GM19438 (cell line): ENCODE measurements around the gene ARRB1.
"Not testable (repeated sequence)": the region's sequence is repeated elsewhere in the genome, so short reads cannot be mapped to it uniquely, and the experiment has no call there.

ENCODE experiments used
- ATAC-seq: cut with Tn5 transposase; IDR thresholded peaks from one replicate; pipeline ENCODE4 v1.9.1; 2021; ENCODE audit warnings: low read depth; ENCODE audit not compliant: unreplicated experiment

ARRB1 gene

DNA sequence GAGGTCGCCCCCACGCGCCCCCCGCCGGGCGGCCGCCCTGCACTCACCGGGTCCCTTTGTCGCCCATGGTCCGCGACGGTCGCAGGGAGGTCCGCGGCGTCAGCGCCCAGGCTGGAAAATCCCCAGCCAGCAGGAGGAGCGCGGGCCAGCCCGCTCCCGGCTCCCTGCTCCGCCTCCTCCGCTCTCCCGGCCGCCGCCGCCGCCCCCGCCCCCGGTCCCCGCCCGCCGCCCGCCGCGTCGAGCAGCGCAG, at the start of gene ARRB1:
Gene ARRB1, minus strand, starts transcription at position 121 of the 250 bp plus-strand sequence. Its CDS starts 54 bp downstream, at position 67.
- no peak for ATAC-seq

GRCh38 chr11:75400146-75400865, 48.8 kb upstream of the ARRB1 start:
- ATAC-seq = no peak

GRCh38 chr11:75399344-75400145, 48.1 kb upstream of the ARRB1 start, which contains the start of gene RPS3:
RPS3 (plus strand) TSS chr11:75399518; CDS start chr11:75399548, 30 bp downstream.
- peak; percentile 78 for ATAC-seq

DNA sequence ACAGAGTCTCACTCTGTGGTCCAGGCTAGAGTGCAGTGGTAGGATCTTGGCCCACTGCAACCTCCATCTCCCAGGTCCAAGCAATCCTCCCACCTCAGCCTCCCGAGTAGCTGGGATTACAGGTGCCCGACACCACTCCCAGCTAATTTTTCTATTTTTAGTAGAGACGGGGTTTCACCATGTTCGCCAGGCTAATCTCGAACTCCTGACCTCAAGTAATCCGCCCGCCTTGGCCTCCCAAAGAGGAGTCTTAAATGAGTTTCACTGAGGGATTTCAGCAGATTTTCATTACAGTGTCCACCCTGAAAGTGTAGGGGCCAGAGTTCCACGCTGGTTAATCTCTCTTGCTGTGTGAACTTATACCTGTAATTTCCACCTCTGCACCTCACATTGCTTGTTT, 47.4 kb upstream of the ARRB1 start:
- ATAC-seq = peak; percentile 7

GRCh38 chr11:75394085-75394840, 42.8 kb upstream of the ARRB1 start:
- no peak for ATAC-seq

- no peak for ATAC-seq
Measured at GRCh38 chr11:75389925-75390324, 38.5 kb upstream of the ARRB1 start.

GRCh38 chr11:75389276-75389605, 37.8 kb upstream of the ARRB1 start:
- no peak for ATAC-seq

- ATAC-seq = no peak
Measured at GRCh38 chr11:75388386-75389275, 37.2 kb upstream of the ARRB1 start.

DNA sequence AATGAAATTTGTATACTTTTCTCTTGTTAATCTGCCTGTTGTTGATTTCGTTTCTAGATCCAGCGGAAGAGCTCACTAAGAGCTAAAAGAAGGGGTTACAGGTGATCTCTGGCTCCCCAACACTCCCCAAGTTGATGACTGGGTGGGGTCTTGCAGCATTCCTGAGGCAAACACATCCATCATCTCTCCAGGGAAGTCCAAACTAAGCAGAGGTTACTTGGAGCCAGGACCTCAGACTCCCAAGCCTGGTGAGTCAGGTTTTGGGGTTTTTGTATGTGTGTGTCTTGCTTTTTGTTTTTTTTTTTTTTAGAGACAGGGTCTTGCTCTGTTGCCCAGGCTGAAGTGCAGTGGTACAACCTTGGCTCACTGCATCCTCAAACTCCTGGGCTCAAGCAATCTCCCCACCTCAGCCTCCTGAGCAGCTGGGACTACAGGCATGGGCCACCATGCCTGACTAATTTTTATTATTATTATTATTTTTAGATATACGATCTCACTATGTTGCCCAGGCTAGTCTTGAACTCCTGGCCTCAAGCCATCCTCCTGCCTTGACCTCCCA, 36.4 kb upstream of the ARRB1 start:
- no peak for ATAC-seq

GRCh38 chr11:75386942-75387630, 35.6 kb upstream of the ARRB1 start:
- no peak for ATAC-seq

- ATAC-seq = no peak
Measured at GRCh38 chr11:75384438-75385080, 33.1 kb upstream of the ARRB1 start.

GRCh38 chr11:75383246-75383645, 31.8 kb upstream of the ARRB1 start:
- no peak for ATAC-seq

GRCh38 chr11:75380716-75381420, 29.4 kb upstream of the ARRB1 start:
- ATAC-seq = no peak

GRCh38 chr11:75380245-75380644, 28.8 kb upstream of the ARRB1 start:
- ATAC-seq = no peak

DNA sequence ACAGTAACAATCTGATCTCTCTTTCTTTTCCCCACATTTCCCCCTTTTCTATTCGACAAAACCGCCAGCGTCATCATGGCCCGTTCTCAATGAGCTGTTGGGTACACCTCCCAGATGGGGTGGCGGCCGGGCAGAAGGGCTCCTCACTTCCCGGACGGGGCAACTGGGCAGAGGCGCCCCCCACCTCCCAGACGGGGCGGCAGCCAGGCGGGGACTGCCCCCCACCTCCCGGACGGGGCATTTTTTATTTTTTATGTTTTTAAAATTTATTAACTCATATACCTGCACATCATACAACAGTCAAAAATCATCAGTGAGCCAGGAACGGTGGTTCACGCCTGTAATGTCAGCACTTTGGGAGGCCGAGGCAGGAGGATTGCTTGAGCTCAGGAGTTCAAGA, 27.3 kb upstream of the ARRB1 start:
- not testable (repeated sequence) for ATAC-seq

GRCh38 chr11:75376175-75376574, 24.7 kb upstream of the ARRB1 start:
- ATAC-seq = no peak

DNA sequence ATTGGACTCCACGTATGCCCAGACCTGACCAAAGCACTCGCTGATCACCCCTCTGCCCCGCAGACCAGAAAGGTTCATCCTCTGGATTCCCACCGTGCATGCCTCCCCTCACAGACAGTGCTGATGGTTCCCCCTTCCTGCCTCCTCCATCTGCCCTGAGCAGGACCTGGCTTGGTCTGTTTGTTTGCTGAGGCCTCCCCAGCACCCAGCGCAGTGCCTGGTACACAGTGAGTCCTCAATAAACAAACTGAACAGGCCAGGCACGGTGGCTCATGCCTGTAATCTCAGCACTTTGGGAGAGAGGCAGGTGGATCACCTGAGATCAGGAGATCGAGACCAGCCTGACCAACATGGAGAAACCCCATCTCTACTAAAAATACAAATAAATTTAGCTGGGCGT, 24.2 kb upstream of the ARRB1 start:
- ATAC-seq = no peak

DNA sequence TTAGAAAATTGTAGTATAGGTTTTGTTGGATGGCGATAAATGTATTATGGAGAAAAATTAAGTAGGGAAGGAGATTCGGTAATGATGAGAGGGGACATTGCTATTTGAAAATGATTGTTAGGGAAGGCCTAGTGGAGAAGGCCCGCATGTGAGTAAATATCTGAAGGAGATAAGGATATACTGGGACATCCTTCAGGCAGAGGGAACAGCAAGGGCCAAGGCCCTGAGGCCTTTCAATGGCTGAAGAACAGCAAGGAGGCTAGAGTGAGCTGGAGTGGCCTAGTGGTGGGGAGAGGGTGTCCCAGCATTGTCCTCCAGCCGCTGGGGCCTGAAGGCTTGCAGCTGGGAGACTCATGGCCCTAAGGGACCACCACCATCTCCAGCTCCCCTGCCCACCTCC, 23.2 kb upstream of the ARRB1 start:
- ATAC-seq = no peak

- no peak for ATAC-seq
Measured at GRCh38 chr11:75373201-75373600, 21.7 kb upstream of the ARRB1 start.
